HL-60 (cell line): Measurements from ENCODE around the gene HAUS8.

Experiments used
- GABPA ChIP-seq: IDR thresholded peaks from 2 replicates; pipeline ENCODE4 v1.6.1; 2012; ENCODE audit warnings: low read depth
- TF ChIP-seq, protein P1 (sequence below): IDR thresholded peaks from one replicate; pipeline ENCODE4 v1.5.1; 2011; ENCODE audit warnings: low read length, control low read depth, inconsistent platforms; ENCODE audit not compliant: insufficient read depth

DNA sequence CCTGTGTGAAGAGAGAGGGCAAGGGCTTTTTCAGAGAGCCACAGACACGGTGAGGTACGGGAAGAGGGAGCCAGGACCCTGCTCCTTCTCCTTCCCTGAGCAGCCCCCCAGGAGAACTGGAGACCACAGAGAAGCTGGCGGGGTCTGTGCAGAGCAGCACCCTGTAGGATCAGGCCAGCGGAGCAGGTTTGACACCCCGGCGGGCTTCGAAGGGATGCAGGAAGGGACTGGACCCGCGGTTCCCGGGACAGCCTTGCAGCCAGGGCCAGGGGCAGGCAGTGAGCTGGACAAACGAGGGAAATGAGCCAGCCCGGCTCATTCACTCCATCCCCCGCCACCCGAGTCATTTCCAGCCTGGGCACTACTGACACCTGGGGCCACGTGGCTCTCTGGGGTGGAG lies 70.9 kb downstream of the HAUS8 start:
- TF ChIP-seq, protein P1, sequence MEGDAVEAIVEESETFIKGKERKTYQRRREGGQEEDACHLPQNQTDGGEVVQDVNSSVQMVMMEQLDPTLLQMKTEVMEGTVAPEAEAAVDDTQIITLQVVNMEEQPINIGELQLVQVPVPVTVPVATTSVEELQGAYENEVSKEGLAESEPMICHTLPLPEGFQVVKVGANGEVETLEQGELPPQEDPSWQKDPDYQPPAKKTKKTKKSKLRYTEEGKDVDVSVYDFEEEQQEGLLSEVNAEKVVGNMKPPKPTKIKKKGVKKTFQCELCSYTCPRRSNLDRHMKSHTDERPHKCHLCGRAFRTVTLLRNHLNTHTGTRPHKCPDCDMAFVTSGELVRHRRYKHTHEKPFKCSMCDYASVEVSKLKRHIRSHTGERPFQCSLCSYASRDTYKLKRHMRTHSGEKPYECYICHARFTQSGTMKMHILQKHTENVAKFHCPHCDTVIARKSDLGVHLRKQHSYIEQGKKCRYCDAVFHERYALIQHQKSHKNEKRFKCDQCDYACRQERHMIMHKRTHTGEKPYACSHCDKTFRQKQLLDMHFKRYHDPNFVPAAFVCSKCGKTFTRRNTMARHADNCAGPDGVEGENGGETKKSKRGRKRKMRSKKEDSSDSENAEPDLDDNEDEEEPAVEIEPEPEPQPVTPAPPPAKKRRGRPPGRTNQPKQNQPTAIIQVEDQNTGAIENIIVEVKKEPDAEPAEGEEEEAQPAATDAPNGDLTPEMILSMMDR = no peak
- no peak for TF ChIP-seq GABPA
